Gastrocnemius medialis (tissue), 4 donors: Measurements from ENCODE around the gene RPL19.

Source experiments
- POLR2A ChIP-seq, 2 donors: fragments of 450-650 bp; IDR thresholded peaks; one replicate each; pipeline ENCODE4 v1.6.1; 2017; ENCODE audit warnings: antibody characterized with exemption in 2 of 2, mild to moderate bottlenecking in 2 of 2, moderate library complexity in 2 of 2
- TF ChIP-seq, protein P1 (sequence below), 5 experiments: fragments of 450-650 bp in 3 of 5; fragments of 200-600 bp in 2 of 5; sonication (generic) in 2 of 5; IDR thresholded peaks in 4 of 5; conservative IDR thresholded peaks in 1 of 5; 1 replicate in 4 of 5; 2 replicates in 1 of 5; pipeline ENCODE4 v1.5.1; 2016 to 2019; ENCODE audit warnings: antibody characterized with exemption in 5 of 5, mild to moderate bottlenecking in 3 of 5, moderate library complexity in 3 of 5

DNA sequence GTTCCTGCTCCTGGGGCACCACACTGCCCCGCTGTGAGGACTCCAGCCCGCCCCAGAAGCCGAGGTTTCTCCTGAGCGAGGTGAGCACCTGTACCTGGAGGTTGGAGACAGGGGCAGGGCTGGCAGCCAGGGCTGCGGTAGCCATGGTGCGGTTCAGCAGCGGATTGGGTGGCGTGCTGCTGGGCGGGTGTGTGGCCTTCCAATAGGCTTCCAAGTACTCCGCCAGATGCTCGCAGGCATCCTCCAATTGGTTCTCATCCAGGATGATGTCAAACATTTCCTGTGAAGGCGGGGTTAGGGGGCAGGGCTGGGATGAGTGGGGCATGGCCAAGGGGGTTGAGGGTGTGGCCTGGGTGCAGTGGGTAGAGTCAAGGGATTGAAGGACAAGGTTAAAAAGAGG, 22.8 kb upstream of the RPL19 start:
- TF ChIP-seq POLR2A (IDR thresholded peaks at IDR 0.05) = no peak
- TF ChIP-seq, protein P1, sequence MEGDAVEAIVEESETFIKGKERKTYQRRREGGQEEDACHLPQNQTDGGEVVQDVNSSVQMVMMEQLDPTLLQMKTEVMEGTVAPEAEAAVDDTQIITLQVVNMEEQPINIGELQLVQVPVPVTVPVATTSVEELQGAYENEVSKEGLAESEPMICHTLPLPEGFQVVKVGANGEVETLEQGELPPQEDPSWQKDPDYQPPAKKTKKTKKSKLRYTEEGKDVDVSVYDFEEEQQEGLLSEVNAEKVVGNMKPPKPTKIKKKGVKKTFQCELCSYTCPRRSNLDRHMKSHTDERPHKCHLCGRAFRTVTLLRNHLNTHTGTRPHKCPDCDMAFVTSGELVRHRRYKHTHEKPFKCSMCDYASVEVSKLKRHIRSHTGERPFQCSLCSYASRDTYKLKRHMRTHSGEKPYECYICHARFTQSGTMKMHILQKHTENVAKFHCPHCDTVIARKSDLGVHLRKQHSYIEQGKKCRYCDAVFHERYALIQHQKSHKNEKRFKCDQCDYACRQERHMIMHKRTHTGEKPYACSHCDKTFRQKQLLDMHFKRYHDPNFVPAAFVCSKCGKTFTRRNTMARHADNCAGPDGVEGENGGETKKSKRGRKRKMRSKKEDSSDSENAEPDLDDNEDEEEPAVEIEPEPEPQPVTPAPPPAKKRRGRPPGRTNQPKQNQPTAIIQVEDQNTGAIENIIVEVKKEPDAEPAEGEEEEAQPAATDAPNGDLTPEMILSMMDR (IDR thresholded peaks at IDR 0.05 in 4 of 5, conservative IDR thresholded peaks at IDR 0.05 in 1 of 5) = no peak
